SHP77 (cell line): Measurements from ENCODE around the gene DPM2.

Experiments used
- DNase-seq, 2 experiments: peaks; one replicate each; lab custom pipeline; 2025; lab: John Stamatoyannopoulos, UW

The DPM2 gene

GRCh38 chr9:127973169-127974000, 35.7 kb upstream of the DPM2 start:
- no peak for DNase-seq

GRCh38 chr9:127972236-127972871, 34.7 kb upstream of the DPM2 start:
- DNase-seq: no peak

- DNase-seq: no peak
Observed at GRCh38 chr9:127971357-127972235, 33.9 kb upstream of the DPM2 start.

GRCh38 chr9:127970401-127971313, 33.0 kb upstream of the DPM2 start:
- DNase-seq: peak; percentile 72 to 80

GRCh38 chr9:127968700-127969383, 31.2 kb upstream of the DPM2 start:
- peak in 1 of 2 experiments; percentile 69 for DNase-seq

- DNase-seq: no peak
Observed at GRCh38 chr9:127968042-127968441, 30.4 kb upstream of the DPM2 start.

- DNase-seq: no peak
Observed at GRCh38 chr9:127967151-127967809, 29.6 kb upstream of the DPM2 start.

GRCh38 chr9:127966416-127967150, 28.9 kb upstream of the DPM2 start:
- no peak for DNase-seq

- no peak for DNase-seq
Observed at GRCh38 chr9:127965953-127966352, 28.3 kb upstream of the DPM2 start.

- DNase-seq: no peak
Observed at GRCh38 chr9:127963359-127964064, 25.9 kb upstream of the DPM2 start.

- DNase-seq: no peak
Observed at GRCh38 chr9:127963041-127963358, 25.3 kb upstream of the DPM2 start.

- DNase-seq: no peak
Observed at GRCh38 chr9:127962278-127962677, 24.6 kb upstream of the DPM2 start.

- no peak for DNase-seq
Observed at GRCh38 chr9:127961613-127962155, 24.0 kb upstream of the DPM2 start.

- DNase-seq: no peak
Observed at GRCh38 chr9:127961155-127961490, 23.5 kb upstream of the DPM2 start.

- no peak for DNase-seq
Observed at GRCh38 chr9:127960410-127961154, 22.9 kb upstream of the DPM2 start.

GRCh38 chr9:127959841-127960409, 22.3 kb upstream of the DPM2 start:
- DNase-seq: no peak

- no peak for DNase-seq
Observed at GRCh38 chr9:127959398-127959797, 21.7 kb upstream of the DPM2 start.

- no peak for DNase-seq
Observed at GRCh38 chr9:127958728-127959127, 21.1 kb upstream of the DPM2 start.
